ENCODE data around the gene GIMAP2. TPM values are rescaled to one million over a fixed set of nuclear protein-coding genes. Genes with fewer than 3 reads are reported as not detected.
A peak's percentile ranks its signal among the peaks of the same experiment; 100 is the strongest.

Gene GIMAP2
- total RNA-seq, 1 donor from 2014 or later, result 46.9 TPM

DNA sequence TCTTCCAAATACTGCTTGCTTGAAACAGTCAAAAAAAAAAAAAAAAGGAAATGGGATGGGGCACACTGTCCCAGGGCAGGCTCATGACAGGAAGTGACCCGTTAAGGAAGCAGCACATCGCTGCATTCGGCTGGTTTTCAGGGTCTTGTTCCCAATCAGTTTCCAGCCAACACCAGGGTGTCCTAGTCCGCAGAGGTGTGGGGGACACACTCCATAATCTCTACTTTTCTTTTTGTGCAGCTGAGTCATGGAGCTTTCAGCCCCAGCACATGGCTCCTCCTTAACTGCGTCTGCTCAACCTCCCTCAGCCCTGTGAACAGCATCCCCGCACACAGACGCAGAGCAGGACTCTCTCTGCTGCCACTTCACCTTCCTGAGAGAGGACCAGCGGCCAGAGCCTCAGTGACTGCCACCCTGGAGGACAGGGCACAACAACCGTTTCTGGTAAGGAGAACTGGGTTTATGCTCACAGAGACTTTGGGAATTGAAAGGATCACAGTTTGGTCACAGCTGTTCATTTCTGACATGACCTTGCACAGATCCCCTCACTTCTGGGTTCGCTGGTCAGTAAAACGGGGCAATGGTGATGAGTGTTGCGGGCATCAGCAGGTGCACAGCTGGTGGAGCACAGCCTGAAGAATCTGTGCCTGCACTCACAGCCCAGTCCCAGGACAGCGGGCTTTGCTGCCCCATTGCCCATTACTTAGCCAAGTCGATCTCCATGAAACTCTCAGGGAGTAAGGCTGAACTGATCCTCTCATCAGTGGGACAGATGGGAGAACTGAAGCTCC is 52.0 kb downstream of the GIMAP2 start, which contains the start of gene GIMAP5:
Gene GIMAP5 (plus strand): TSS at position 154 of the 791 bp plus-strand sequence. CDS start 3,467 bp downstream, outside the sequence.
- no peaks in the 10 kb centered on the region for H3K9me3 ChIP-seq
- DNase-seq, result no peak
- H3K4me3 ChIP-seq, result peak within 1 kb of the TSS; percentile 68
- intact Hi-C loops (cut with DNase I), result no loop called here
- peaks cover 24% of the 10 kb centered on the region for H3K4me1 ChIP-seq
- H3K27ac ChIP-seq, result peak within 1 kb of the TSS; percentile 86
- peak; percentile 61 to 75 for ATAC-seq
- TF ChIP-seq CTCF (IDR thresholded peaks at IDR 0.05), result no peak
- peaks cover 20% of the 10 kb centered on the region for H3K36me3 ChIP-seq
- no peaks in the 10 kb centered on the region for H3K27me3 ChIP-seq (ENCODE audit: low read depth)

GRCh38 chr7:150738092-150738491 is 52.6 kb downstream of the GIMAP2 start:
- no peak for TF ChIP-seq CTCF (IDR thresholded peaks at IDR 0.05)
- intact Hi-C loops (cut with DNase I), result no loop called here

DNA sequence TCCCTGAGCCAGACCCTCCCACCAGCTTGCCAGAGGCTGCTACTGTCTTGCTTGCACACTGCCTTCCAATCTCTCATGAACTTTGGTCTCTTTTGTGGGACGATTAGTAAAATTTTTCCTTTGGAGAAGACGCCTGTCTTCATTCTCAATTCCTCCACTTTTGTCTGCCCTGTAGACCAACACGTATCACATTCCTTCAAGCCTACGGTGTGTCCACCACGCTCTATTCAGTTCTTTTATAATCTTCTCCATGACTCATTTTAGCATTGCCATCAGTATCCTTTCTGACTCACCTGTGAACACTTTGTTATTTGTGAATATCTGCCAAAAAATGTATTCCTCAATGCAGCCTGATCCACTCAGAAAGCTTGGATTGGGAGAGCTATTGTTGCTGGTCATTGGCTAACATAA is 53.1 kb downstream of the GIMAP2 start:
- Histone ChIP-seq H3K4me1 (peaks cover 28% of the 10 kb centered on the region), H3K4me3 (peak overlapping the region; percentile 68), H3K9me3 (no peaks in the 10 kb centered on the region), H3K36me3 (peaks cover 31% of the 10 kb centered on the region), H3K27ac (peak overlapping the region; percentile 86), H3K27me3 (ENCODE audit: low read depth) (no peaks in the 10 kb centered on the region)
- DNase-seq (no peak), ATAC-seq (no peak)
- no peak for TF ChIP-seq CTCF (IDR thresholded peaks at IDR 0.05)
- intact Hi-C loops (cut with DNase I), result no loop called here

More at GRCh38 chr7:150738092-150738491, 52.6 kb downstream of the GIMAP2 start:
- Histone ChIP-seq H3K4me3 (peak overlapping the region; percentile 68), H3K4me1 (peaks cover 28% of the 10 kb centered on the region), H3K27me3 (ENCODE audit: low read depth) (no peaks in the 10 kb centered on the region), H3K9me3 (no peaks in the 10 kb centered on the region), H3K36me3 (peaks cover 26% of the 10 kb centered on the region), H3K27ac (peak overlapping the region; percentile 86)
- ATAC-seq (no peak), DNase-seq (no peak)

DNA sequence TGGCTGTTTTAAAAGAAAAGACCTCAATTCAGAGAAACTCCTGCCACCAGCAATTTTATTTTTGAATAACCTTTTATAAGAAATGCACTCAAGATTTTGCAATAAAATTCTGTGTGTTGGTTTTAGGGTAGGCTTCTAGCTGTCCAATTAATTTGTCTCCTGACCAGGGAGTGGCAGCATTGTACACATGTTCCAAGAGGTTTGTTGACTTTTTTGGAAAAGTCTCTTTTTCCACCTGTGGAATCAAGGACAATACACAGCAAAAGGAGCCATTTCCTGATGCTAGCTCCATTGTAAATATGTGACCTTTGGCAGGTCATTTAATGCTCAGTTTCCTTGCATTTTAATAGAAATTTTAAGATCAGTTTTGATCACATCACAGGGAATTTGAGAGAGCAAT is 53.5 kb downstream of the GIMAP2 start:
- Histone ChIP-seq H3K36me3 (peaks cover 34% of the 10 kb centered on the region), H3K9me3 (no peaks in the 10 kb centered on the region), H3K4me3 (peak overlapping the region; percentile 68), H3K4me1 (peaks cover 28% of the 10 kb centered on the region), H3K27me3 (ENCODE audit: low read depth) (no peaks in the 10 kb centered on the region), H3K27ac (peak overlapping the region; percentile 86)
- peak; percentile 22 for TF ChIP-seq CTCF (IDR thresholded peaks at IDR 0.05)
- DNase-seq, result no peak
- ATAC-seq, result no peak
- intact Hi-C loops (cut with DNase I), result no loop called here

DNA sequence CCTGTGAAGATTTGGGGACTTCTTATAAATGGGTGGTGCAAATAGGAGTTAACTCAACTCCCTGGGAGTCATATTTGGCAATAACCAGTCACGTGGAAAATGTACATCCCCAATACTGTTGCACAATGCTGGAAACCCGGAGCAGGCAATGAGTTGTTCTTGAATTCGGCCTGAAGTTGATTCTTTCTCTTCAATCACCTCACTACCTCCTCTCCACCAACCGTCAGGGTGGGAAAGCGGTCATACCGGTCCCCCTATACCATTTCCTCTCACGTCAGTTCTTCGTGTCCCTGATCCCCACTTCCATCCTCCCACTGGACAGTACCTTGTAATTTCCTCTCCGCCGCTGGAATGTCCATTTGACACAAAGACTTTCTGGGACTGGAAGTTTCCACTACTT is 54.5 kb downstream of the GIMAP2 start:
- Histone ChIP-seq H3K36me3 (peaks cover 42% of the 10 kb centered on the region), H3K4me3 (peak overlapping the region; percentile 68), H3K27me3 (ENCODE audit: low read depth) (no peaks in the 10 kb centered on the region), H3K4me1 (peaks cover 28% of the 10 kb centered on the region), H3K9me3 (no peaks in the 10 kb centered on the region), H3K27ac (peak overlapping the region; percentile 86)
- TF ChIP-seq CTCF (IDR thresholded peaks at IDR 0.05), result no peak
- no peak for ATAC-seq
- intact Hi-C loops (cut with DNase I), result no loop called here
- no peak for DNase-seq
